Upper lobe of left lung (tissue), 6 donors: Measurements from ENCODE around the gene RGL3. TPM values are rescaled to one million over a fixed set of nuclear protein-coding genes. Genes with fewer than 3 reads are reported as not detected.

Source experiments
- ATAC-seq, 2 donors: fragments of 200-7000 bp; cut with Tn5 transposase; one replicate each; pipeline ENCODE4 v1.9.1; 2022; ENCODE audit warnings: mild to moderate bottlenecking in 2 of 2, moderate library complexity in 2 of 2; ENCODE audit not compliant: low FRiP score in 2 of 2
- DNase-seq, 2 donors: peaks; one replicate each; pipeline ENCODE4 v3.0.0-alpha.2; 2019 to 2020
- H3K27ac ChIP-seq, 4 donors: fragments of 200-600 bp; sonication (generic); one replicate each; pipeline ENCODE4 v1.5.1; 2016 to 2019
- H3K27me3 ChIP-seq, 4 donors: fragments of 200-600 bp; sonication (generic); one replicate each; pipeline ENCODE4 v1.5.1; 2017 to 2019
- H3K36me3 ChIP-seq, 4 donors: fragments of 200-600 bp; sonication (generic); one replicate each; pipeline ENCODE4 v1.5.1; 2016 to 2019
- H3K4me1 ChIP-seq, 4 donors: fragments of 200-600 bp; sonication (generic); one replicate each; pipeline ENCODE4 v1.5.1; 2018 to 2019
- H3K4me3 ChIP-seq, 4 donors: fragments of 200-600 bp; sonication (generic); one replicate each; pipeline ENCODE4 v1.5.1; 2017 to 2019; ENCODE audit warnings: mild to moderate bottlenecking in 2 of 4, moderate library complexity in 1 of 4
- H3K9me3 ChIP-seq, 4 donors: fragments of 200-600 bp; sonication (generic); one replicate each; pipeline ENCODE4 v1.5.1; 2018 to 2019
- EP300 ChIP-seq, 4 donors: sonication (generic); formaldehyde crosslinking; IDR thresholded peaks; one replicate each; pipeline ENCODE4 v1.5.1; 2017; ENCODE audit warnings: antibody characterized with exemption in 4 of 4, control low read depth in 2 of 4
- POLR2A ChIP-seq, 4 donors: fragments of 450-650 bp; IDR thresholded peaks; one replicate each; pipeline ENCODE4 v1.5.1; 2016 to 2017; ENCODE audit warnings: antibody characterized with exemption in 4 of 4, mild to moderate bottlenecking in 2 of 4
- POLR2AphosphoS5 ChIP-seq, 2 donors: sonication (generic); formaldehyde crosslinking; IDR thresholded peaks; one replicate each; pipeline ENCODE4 v1.5.1; 2017; ENCODE audit warnings: antibody characterized with exemption in 2 of 2
- WGBS, 2 donors: methylation state at CpG; one replicate each; pipeline ENCODE4 v1.1.5; 2017 to 2018; 5-methylcytosine and 5-hydroxymethylcytosine counted together
- total RNA-seq, 6 donors: library from RNA; depleted of rRNA in 4 of 6; stranded (reverse); fragments of >200 nt in 4 of 6; gene quantifications; one replicate each; pipeline versions ENCODE4 v1.1.0 to v1.2.1, GENCODE V29; 2016 to 2021
- TF ChIP-seq, protein P1 (sequence below), 6 experiments: fragments of 450-650 bp in 4 of 6; fragments of 200-600 bp in 2 of 6; sonication (generic) in 2 of 6; IDR thresholded peaks; one replicate each; pipeline ENCODE4 v1.5.1; 2016 to 2019; ENCODE audit warnings: antibody characterized with exemption in 6 of 6
- donor health status: DM: no; HTN: no; CAD: no; lungs with moderate emphysema.
- donor health status: DM: no; HTN: yes; CAD: no; lungs with severe emphysema.

RGL3 gene
- total RNA-seq, 6 donors from 2014 or later, result 18.5 to 242 (median 44.6) TPM

DNA sequence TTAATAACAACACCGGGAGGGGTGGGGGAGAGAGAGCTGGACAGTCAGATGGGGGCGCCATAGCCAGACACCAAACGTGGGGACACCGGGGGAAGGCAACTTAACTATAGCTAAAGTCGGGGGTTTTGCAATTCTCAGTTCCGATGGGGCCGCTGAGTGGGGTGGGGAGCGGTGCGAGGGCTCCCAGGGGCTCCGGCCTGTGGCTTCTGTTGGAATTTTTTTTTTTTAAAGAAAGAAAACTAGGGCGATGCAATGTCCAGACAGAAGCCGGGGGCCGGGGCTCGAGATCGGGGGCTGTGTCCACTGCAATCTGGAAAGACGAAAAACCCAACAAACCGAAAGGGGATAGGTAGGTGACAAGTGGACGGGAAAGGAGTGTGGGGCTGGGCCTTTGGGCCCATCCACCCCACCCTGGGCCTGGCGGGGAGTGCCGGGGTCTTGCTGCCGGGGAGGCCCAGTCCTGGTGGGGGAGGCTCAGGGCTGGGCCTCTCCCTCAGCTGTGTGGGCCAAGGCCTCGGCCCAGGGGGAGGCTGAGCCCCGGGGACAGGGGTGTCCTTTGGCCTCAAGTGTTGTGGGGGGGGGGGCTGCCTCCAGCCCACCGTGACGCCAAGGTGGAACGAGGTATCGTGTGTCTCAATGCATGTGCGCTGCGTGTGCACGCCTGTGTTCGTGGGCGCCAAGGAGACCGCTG is 33.7 kb upstream of the RGL3 start:
- WGBS, 2 donors, result 71 to 77% methylated on average over 21 to 26 of the region's 33 CpGs
- peaks cover 0 to 4% (median 0%) of the 10 kb centered on the region in 4 donors for H3K4me1 ChIP-seq
- H3K9me3 ChIP-seq, result no peaks in the 10 kb centered on the region
- ATAC-seq (no peak), DNase-seq (no peak)
- no peak for TF ChIP-seq POLR2A (IDR thresholded peaks at IDR 0.05)
- TF ChIP-seq EP300 (IDR thresholded peaks at IDR 0.05), result no peak
- TF ChIP-seq, protein P1, sequence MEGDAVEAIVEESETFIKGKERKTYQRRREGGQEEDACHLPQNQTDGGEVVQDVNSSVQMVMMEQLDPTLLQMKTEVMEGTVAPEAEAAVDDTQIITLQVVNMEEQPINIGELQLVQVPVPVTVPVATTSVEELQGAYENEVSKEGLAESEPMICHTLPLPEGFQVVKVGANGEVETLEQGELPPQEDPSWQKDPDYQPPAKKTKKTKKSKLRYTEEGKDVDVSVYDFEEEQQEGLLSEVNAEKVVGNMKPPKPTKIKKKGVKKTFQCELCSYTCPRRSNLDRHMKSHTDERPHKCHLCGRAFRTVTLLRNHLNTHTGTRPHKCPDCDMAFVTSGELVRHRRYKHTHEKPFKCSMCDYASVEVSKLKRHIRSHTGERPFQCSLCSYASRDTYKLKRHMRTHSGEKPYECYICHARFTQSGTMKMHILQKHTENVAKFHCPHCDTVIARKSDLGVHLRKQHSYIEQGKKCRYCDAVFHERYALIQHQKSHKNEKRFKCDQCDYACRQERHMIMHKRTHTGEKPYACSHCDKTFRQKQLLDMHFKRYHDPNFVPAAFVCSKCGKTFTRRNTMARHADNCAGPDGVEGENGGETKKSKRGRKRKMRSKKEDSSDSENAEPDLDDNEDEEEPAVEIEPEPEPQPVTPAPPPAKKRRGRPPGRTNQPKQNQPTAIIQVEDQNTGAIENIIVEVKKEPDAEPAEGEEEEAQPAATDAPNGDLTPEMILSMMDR (IDR thresholded peaks at IDR 0.05), result no peak
- no peak for TF ChIP-seq POLR2AphosphoS5 (IDR thresholded peaks at IDR 0.05)
- H3K27ac ChIP-seq, result no peak overlapping the region
- no peak overlapping the region for H3K4me3 ChIP-seq
- H3K36me3 ChIP-seq, result peaks cover 11 to 33% (median 30%) of the 10 kb centered on the region in 4 donors
- no peaks in the 10 kb centered on the region for H3K27me3 ChIP-seq

DNA sequence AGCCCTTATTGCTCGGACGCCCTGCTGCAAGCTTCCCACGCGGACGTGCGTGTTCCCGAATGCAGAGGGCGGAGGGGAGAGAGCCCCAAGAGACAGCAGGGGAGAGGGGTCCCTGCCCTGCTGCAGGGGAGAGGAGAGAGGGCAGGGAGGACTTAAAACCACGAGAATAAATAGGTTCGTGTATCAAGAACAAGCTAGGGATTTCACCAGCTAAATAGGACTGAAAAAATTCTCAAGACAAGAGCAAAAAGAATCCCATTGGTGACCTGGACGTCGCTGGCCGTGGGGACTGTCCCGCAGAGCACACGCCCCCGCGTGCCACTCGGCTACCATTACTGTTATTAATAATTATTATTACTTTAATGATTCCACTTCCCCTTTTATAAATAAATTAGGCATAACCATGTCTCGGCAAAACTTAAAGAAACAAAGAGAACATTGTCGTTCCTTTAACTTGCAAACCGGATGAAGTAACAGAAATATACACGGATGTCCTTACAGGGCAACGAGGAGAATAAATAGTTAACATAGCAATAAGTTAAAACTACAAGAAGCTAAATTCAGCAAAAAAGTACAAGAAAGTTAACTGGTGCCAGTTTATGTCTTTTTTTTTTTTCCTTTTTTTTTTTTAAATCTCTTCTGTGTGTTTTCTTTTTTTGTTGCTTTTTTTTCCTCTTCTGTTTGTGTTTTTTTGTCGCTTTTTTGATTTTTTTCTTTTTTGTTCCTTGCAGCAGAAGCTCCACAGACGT is 32.9 kb upstream of the RGL3 start:
- DNase-seq, result no peak

DNA sequence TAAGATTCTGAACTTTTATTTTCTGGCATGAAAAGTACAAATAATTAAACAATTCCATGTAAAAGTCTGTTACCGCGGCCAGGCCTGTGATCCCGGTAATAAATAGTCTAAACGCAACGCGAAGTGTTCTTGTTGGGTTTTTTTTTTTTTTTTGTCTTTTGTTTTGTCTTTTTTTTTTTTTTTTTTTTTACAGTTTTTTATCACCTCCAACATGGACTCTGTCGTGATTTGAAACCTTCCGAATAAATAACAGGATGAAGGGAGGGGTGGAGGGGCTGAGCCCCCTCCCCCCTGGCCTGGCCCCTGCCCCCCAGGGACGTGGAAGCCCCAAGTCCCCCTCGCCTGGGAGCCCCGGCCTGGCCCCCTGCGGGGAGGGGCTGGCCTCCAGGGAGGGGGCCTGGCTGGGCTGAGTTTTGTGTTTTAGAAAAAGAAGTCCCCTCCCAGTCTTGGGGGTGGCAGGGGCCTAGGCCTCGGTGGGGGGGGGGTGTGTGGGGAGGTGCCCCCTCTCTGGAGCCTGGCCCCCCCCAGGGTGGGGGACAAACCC is 32.3 kb upstream of the RGL3 start:
- 53 to 75% methylated on average over 10 to 12 of the region's 13 CpGs for WGBS, 2 donors
- peaks cover 0 to 4% (median 0%) of the 10 kb centered on the region in 4 donors for H3K4me1 ChIP-seq
- no peaks in the 10 kb centered on the region for H3K9me3 ChIP-seq
- H3K4me3 ChIP-seq, result no peak overlapping the region
- H3K27me3 ChIP-seq, result no peaks in the 10 kb centered on the region
- no peak for TF ChIP-seq POLR2AphosphoS5 (IDR thresholded peaks at IDR 0.05)
- TF ChIP-seq, protein P1 (IDR thresholded peaks at IDR 0.05), result no peak
- TF ChIP-seq POLR2A (IDR thresholded peaks at IDR 0.05), result no peak
- no peak for TF ChIP-seq EP300 (IDR thresholded peaks at IDR 0.05)
- ATAC-seq (no peak), DNase-seq (no peak)
- H3K27ac ChIP-seq, result no peak overlapping the region
- H3K36me3 ChIP-seq, result peaks cover 14 to 45% (median 43%) of the 10 kb centered on the region in 4 donors

More for the DNA sequence above, 32.9 kb upstream of the RGL3 start:
- ATAC-seq, result no peak
- Histone ChIP-seq H3K27ac (no peak overlapping the region), H3K4me1 (peaks cover 0 to 4% (median 0%) of the 10 kb centered on the region in 4 donors), H3K4me3 (no peak overlapping the region), H3K27me3 (no peaks in the 10 kb centered on the region), H3K36me3 (peaks cover 14 to 40% (median 38%) of the 10 kb centered on the region in 4 donors), H3K9me3 (no peaks in the 10 kb centered on the region)
- TF ChIP-seq EP300 (IDR thresholded peaks at IDR 0.05) (no peak), POLR2A (IDR thresholded peaks at IDR 0.05) (no peak), POLR2AphosphoS5 (IDR thresholded peaks at IDR 0.05) (no peak)
- TF ChIP-seq, protein P1 (IDR thresholded peaks at IDR 0.05), result no peak
- 50 to 54% methylated on average over 25 of the region's 25 CpGs for WGBS, 2 donors

- H3K27me3 ChIP-seq, result no peaks in the 10 kb centered on the region
- H3K9me3 ChIP-seq, result no peaks in the 10 kb centered on the region
- 88 to 91% methylated on average over 18 to 21 of the region's 21 CpGs for WGBS, 2 donors
- DNase-seq (no peak), ATAC-seq (no peak)
- TF ChIP-seq EP300 (IDR thresholded peaks at IDR 0.05), result no peak
- TF ChIP-seq POLR2AphosphoS5 (IDR thresholded peaks at IDR 0.05), result no peak
- TF ChIP-seq, protein P1 (IDR thresholded peaks at IDR 0.05), result no peak
- TF ChIP-seq POLR2A (IDR thresholded peaks at IDR 0.05), result no peak
- no peak overlapping the region for H3K27ac ChIP-seq
- peaks cover 0 to 4% (median 0%) of the 10 kb centered on the region in 4 donors for H3K4me1 ChIP-seq
- no peak overlapping the region for H3K4me3 ChIP-seq
- H3K36me3 ChIP-seq, result peaks cover 14 to 52% (median 49%) of the 10 kb centered on the region in 4 donors
Observed at GRCh38 chr19:11450570-11451326, 31.6 kb upstream of the RGL3 start.
